H1 (cell line): Measurements from ENCODE around the gene ARL14. TPM values are rescaled to one million over a fixed set of nuclear protein-coding genes. Genes with fewer than 3 reads are reported as not detected.

ENCODE experiments used
- CHD1 ChIP-seq: IDR thresholded peaks from 2 replicates; pipeline ENCODE4 v1.6.1; 2012; ENCODE audit warnings: low read depth, low read length, improper control_type of control experiment
- EP300 ChIP-seq, 2 experiments: IDR thresholded peaks; 1 replicate in 1 of 2; 2 replicates in 1 of 2; pipeline ENCODE4 v1.6.1; 2011 to 2012; ENCODE audit warnings: low read depth in 2 of 2, low read length in 2 of 2, mild to moderate bottlenecking in 2 of 2, borderline replicate concordance in 1 of 2, inconsistent platforms in 1 of 2, moderate library complexity in 1 of 2
- NANOG ChIP-seq: IDR thresholded peaks from 2 replicates; pipeline ENCODE4 v1.6.1; 2011; ENCODE audit warnings: low read length, low read depth, mild to moderate bottlenecking, inconsistent platforms; ENCODE audit not compliant: insufficient read depth, poor library complexity, severe bottlenecking
- RFX5 ChIP-seq: IDR thresholded peaks from 2 replicates; pipeline ENCODE4 v1.6.1; 2011; ENCODE audit warnings: low read depth, low read length, improper control_type of control experiment, borderline replicate concordance
- RNF2 ChIP-seq: fragments of 200-900, 300-1000 bp; sonication (generic); IDR thresholded peaks from 2 replicates; pipeline ENCODE4 v1.7.1; 2016; ENCODE audit warnings: borderline replicate concordance, low read depth, mild to moderate bottlenecking, antibody characterized with exemption, low read length; ENCODE audit not compliant: poor library complexity, severe bottlenecking; ENCODE audit errors: missing control alignments
- TBP ChIP-seq: IDR thresholded peaks from 2 replicates; pipeline ENCODE4 v1.6.1; 2011; ENCODE audit warnings: low read depth, low read length, improper control_type of control experiment
- ZNF274 ChIP-seq: IDR thresholded peaks from 2 replicates; pipeline ENCODE4 v1.7.0; 2012; ENCODE audit warnings: low read length, borderline replicate concordance; ENCODE audit errors: extremely low read depth
- polyA plus RNA-seq, 7 experiments: library from polyadenylated mRNA; depleted of rRNA in 3 of 7; stranded (reverse) in 5 of 7; unstranded in 2 of 7; fragments of >200 nt in 5 of 7; fragments of 200-250 nt in 2 of 7; gene quantifications; 1 replicate in 5 of 7; 2 replicates in 1 of 7; 4 replicates in 1 of 7; pipeline versions ENCODE4 v1.2.1 to v1.2.3, GENCODE V29; 2011 to 2013; ENCODE audit warnings: missing spikeins in 2 of 7, mixed read lengths in 2 of 7
- total RNA-seq: library from RNA; stranded (reverse); fragmentation: NEBNext Ultra II Directional; extraction: Animal tissue kit (Norgen Biotek cat#: 25700); gene quantifications from 2 replicates; pipeline ENCODE4 v1.2.1, GENCODE V29; 2021
- TF ChIP-seq, protein P1 (sequence below): fragments of 300-600 bp; sonication (generic); IDR thresholded peaks from 2 replicates; pipeline ENCODE4 v1.7.1; 2012; ENCODE audit warnings: low read length, moderate library complexity, mild to moderate bottlenecking, inconsistent platforms; ENCODE audit not compliant: insufficient replicate concordance

Gene ARL14
- total and polyA plus RNA-seq, 2 of the 8 experiments (the other 6 are each of a cell fraction or from before 2014, with no cell fraction given) = not detected

DNA sequence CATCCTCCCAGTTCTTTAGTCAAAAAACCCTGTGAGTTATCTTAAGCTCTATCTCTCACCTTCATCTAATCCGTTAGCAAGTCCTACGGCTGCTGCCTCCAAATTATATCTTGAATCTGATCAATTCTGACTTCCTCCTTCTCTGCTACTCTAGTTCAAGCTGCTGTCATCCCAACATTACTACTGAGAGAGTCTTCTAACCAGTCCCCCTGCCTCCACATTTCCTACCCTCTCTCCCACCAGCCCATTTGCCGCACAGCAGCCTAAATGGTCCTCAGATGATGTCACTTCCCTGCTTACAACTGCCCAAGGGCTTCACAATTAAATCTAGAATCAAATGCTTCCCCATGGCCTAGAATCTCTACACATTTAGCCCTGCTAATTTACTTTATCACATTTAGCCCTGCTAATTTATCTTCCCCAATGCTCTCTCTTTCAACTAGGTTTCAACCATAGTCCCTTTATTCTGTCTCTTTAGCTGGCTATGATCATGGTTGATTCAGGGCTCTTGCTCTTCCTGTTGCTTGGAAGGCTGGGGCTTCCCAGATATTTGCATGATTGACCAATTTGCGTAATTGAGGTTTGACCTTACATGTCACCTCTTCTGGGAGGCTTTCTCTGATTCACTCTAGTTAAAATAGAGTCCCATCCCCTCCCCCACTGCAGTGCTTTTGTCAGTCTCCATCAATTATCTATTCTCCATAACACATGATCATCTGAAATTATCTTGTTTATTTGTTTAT lies 11.0 kb upstream of the ARL14 start (continued):
- TF ChIP-seq, protein P1, sequence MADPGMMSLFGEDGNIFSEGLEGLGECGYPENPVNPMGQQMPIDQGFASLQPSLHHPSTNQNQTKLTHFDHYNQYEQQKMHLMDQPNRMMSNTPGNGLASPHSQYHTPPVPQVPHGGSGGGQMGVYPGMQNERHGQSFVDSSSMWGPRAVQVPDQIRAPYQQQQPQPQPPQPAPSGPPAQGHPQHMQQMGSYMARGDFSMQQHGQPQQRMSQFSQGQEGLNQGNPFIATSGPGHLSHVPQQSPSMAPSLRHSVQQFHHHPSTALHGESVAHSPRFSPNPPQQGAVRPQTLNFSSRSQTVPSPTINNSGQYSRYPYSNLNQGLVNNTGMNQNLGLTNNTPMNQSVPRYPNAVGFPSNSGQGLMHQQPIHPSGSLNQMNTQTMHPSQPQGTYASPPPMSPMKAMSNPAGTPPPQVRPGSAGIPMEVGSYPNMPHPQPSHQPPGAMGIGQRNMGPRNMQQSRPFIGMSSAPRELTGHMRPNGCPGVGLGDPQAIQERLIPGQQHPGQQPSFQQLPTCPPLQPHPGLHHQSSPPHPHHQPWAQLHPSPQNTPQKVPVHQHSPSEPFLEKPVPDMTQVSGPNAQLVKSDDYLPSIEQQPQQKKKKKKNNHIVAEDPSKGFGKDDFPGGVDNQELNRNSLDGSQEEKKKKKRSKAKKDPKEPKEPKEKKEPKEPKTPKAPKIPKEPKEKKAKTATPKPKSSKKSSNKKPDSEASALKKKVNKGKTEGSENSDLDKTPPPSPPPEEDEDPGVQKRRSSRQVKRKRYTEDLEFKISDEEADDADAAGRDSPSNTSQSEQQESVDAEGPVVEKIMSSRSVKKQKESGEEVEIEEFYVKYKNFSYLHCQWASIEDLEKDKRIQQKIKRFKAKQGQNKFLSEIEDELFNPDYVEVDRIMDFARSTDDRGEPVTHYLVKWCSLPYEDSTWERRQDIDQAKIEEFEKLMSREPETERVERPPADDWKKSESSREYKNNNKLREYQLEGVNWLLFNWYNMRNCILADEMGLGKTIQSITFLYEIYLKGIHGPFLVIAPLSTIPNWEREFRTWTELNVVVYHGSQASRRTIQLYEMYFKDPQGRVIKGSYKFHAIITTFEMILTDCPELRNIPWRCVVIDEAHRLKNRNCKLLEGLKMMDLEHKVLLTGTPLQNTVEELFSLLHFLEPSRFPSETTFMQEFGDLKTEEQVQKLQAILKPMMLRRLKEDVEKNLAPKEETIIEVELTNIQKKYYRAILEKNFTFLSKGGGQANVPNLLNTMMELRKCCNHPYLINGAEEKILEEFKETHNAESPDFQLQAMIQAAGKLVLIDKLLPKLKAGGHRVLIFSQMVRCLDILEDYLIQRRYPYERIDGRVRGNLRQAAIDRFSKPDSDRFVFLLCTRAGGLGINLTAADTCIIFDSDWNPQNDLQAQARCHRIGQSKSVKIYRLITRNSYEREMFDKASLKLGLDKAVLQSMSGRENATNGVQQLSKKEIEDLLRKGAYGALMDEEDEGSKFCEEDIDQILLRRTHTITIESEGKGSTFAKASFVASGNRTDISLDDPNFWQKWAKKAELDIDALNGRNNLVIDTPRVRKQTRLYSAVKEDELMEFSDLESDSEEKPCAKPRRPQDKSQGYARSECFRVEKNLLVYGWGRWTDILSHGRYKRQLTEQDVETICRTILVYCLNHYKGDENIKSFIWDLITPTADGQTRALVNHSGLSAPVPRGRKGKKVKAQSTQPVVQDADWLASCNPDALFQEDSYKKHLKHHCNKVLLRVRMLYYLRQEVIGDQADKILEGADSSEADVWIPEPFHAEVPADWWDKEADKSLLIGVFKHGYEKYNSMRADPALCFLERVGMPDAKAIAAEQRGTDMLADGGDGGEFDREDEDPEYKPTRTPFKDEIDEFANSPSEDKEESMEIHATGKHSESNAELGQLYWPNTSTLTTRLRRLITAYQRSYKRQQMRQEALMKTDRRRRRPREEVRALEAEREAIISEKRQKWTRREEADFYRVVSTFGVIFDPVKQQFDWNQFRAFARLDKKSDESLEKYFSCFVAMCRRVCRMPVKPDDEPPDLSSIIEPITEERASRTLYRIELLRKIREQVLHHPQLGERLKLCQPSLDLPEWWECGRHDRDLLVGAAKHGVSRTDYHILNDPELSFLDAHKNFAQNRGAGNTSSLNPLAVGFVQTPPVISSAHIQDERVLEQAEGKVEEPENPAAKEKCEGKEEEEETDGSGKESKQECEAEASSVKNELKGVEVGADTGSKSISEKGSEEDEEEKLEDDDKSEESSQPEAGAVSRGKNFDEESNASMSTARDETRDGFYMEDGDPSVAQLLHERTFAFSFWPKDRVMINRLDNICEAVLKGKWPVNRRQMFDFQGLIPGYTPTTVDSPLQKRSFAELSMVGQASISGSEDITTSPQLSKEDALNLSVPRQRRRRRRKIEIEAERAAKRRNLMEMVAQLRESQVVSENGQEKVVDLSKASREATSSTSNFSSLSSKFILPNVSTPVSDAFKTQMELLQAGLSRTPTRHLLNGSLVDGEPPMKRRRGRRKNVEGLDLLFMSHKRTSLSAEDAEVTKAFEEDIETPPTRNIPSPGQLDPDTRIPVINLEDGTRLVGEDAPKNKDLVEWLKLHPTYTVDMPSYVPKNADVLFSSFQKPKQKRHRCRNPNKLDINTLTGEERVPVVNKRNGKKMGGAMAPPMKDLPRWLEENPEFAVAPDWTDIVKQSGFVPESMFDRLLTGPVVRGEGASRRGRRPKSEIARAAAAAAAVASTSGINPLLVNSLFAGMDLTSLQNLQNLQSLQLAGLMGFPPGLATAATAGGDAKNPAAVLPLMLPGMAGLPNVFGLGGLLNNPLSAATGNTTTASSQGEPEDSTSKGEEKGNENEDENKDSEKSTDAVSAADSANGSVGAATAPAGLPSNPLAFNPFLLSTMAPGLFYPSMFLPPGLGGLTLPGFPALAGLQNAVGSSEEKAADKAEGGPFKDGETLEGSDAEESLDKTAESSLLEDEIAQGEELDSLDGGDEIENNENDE = no peak
- no peak for TF ChIP-seq CHD1
- TF ChIP-seq RFX5 = no peak
- no peak for TF ChIP-seq ZNF274
- no peak for TF ChIP-seq EP300 (IDR thresholded peaks at IDR 0.05; ENCODE audit: borderline replicate concordance in 1 of 2, low read depth in 2 of 2, low read length in 2 of 2)
- no peak for TF ChIP-seq NANOG
- no peak for TF ChIP-seq RNF2
- no peak for TF ChIP-seq TBP
- TF ChIP-seq, all 59 proteins: peak for 0
